ENCODE data around the gene PRDX2.
A peak's percentile ranks its signal among the peaks of the same experiment; 100 is the strongest.

PRDX2 gene

GRCh38 chr19:12779162-12779993, 22.2 kb downstream of the PRDX2 start:
- peak; percentile 72 for DNase-seq

GRCh38 chr19:12778905-12779161, 22.8 kb downstream of the PRDX2 start:
- DNase-seq = no peak

GRCh38 chr19:12778017-12778904, 23.3 kb downstream of the PRDX2 start:
- peak; percentile 73 for DNase-seq

GRCh38 chr19:12777217-12778016, 24.2 kb downstream of the PRDX2 start:
- DNase-seq = peak; percentile 89

GRCh38 chr19:12774588-12775555, 26.7 kb downstream of the PRDX2 start, which contains the start of gene HOOK2:
TSS of gene HOOK2 (minus strand) at chr19:12775552. CDS start at chr19:12775449, 103 bp downstream.
- no peak for DNase-seq

GRCh38 chr19:12773571-12773970, 28.0 kb downstream of the PRDX2 start:
- DNase-seq = peak; percentile 62

GRCh38 chr19:12772323-12772722, 29.3 kb downstream of the PRDX2 start:
- no peak for DNase-seq

GRCh38 chr19:12770922-12771321, 30.7 kb downstream of the PRDX2 start:
- no peak for DNase-seq

GRCh38 chr19:12769689-12770088, 31.9 kb downstream of the PRDX2 start:
- DNase-seq = peak; percentile 58

- no peak for DNase-seq
Observed at GRCh38 chr19:12767666-12768065, 33.9 kb downstream of the PRDX2 start.

- DNase-seq = no peak
Observed at GRCh38 chr19:12767150-12767549, 34.5 kb downstream of the PRDX2 start.

- no peak for DNase-seq
Observed at GRCh38 chr19:12766051-12766521, 35.5 kb downstream of the PRDX2 start.

- DNase-seq = no peak
Observed at GRCh38 chr19:12764698-12765097, 36.9 kb downstream of the PRDX2 start.

GRCh38 chr19:12763100-12763499, 38.5 kb downstream of the PRDX2 start:
- no peak for DNase-seq

GRCh38 chr19:12759686-12760085, 41.9 kb downstream of the PRDX2 start:
- no peak for DNase-seq

- DNase-seq = peak; percentile 81
Observed at GRCh38 chr19:12757544-12758274, 43.9 kb downstream of the PRDX2 start.

GRCh38 chr19:12756150-12756883, 45.3 kb downstream of the PRDX2 start:
- DNase-seq = no peak

GRCh38 chr19:12754465-12755196, 47.0 kb downstream of the PRDX2 start:
- no peak for DNase-seq

- DNase-seq = no peak
Observed at GRCh38 chr19:12752056-12752781, 49.4 kb downstream of the PRDX2 start.
